Measurements from ENCODE around the gene POLR3K.
A peak's percentile ranks its signal among the peaks of the same experiment; 100 is the strongest.

The POLR3K gene

GRCh38 chr16:77273-77806, 23.9 kb upstream of the POLR3K start:
- Histone ChIP-seq H3K4ac (ENCODE audit: low read depth, low read length) (peak overlapping the region; percentile 75), H2BK120ac (ENCODE audit: low read depth, low read length) (peak overlapping the region; percentile 21), H3K4me1 (ENCODE audit: control insufficient read depth, low read depth, low read length) (peaks cover 36% of the 10 kb centered on the region), H3K18ac (ENCODE audit: low read length) (peak overlapping the region; percentile 82), H3K56ac (ENCODE audit: low read length) (peak overlapping the region; percentile 98), H3K27ac (ENCODE audit: low read depth, low read length) (peak overlapping the region; percentile 93), H3K4me3 (ENCODE audit: low read length) (no peak overlapping the region), H3K36me3 (ENCODE audit: control insufficient read depth, insufficient read depth, low read length) (peaks cover 4% of the 10 kb centered on the region), H2BK15ac (replicated peaks; ENCODE audit: low read depth) (no peak overlapping the region), H3K4me2 (ENCODE audit: low read length) (peak overlapping the region; percentile 39), H4K5ac (ENCODE audit: low read length) (no peak overlapping the region), H3K9ac (ENCODE audit: low read length) (peak overlapping the region; percentile 99), H2BK5ac (ENCODE audit: low read length) (peak overlapping the region; percentile 61), H4K8ac (ENCODE audit: low read depth, low read length) (peak overlapping the region; percentile 2), H3K79me1 (ENCODE audit: low read length) (peaks cover 6% of the 10 kb centered on the region), H3K23ac (ENCODE audit: low read length) (peak overlapping the region; percentile 30), H2AK5ac (ENCODE audit: low read length) (peak overlapping the region; percentile 71), H3K79me2 (ENCODE audit: control insufficient read depth, insufficient read depth, low read length) (no peaks in the 10 kb centered on the region), H3K27me3 (ENCODE audit: insufficient read depth, low read length, poor library complexity) (no peaks in the 10 kb centered on the region)
- WGBS (ENCODE audit: extremely low coverage, insufficient coverage, low lambda C conversion rate) = no CpG with 5 or more reads among the region's 31 CpGs
- peak; percentile 84 for DNase-seq

GRCh38 chr16:76535-77272, 23.3 kb upstream of the POLR3K start:
- Histone ChIP-seq H3K56ac (ENCODE audit: low read length) (peak overlapping the region; percentile 98), H3K79me2 (ENCODE audit: control insufficient read depth, insufficient read depth, low read length) (peaks cover 1% of the 10 kb centered on the region), H3K4me3 (ENCODE audit: low read length) (no peak overlapping the region), H3K23ac (ENCODE audit: low read length) (no peak overlapping the region), H3K18ac (ENCODE audit: low read length) (peak overlapping the region; percentile 53), H4K8ac (ENCODE audit: low read depth, low read length) (no peak overlapping the region), H3K79me1 (ENCODE audit: low read length) (peaks cover 6% of the 10 kb centered on the region), H3K4me1 (ENCODE audit: control insufficient read depth, low read depth, low read length) (peaks cover 36% of the 10 kb centered on the region), H3K27me3 (ENCODE audit: insufficient read depth, low read length, poor library complexity) (no peaks in the 10 kb centered on the region), H3K27ac (ENCODE audit: low read depth, low read length) (peak overlapping the region; percentile 93), H3K4me2 (ENCODE audit: low read length) (no peak overlapping the region), H2BK5ac (ENCODE audit: low read length) (peak overlapping the region; percentile 61), H4K5ac (ENCODE audit: low read length) (no peak overlapping the region), H2BK15ac (replicated peaks; ENCODE audit: low read depth) (no peak overlapping the region), H2BK120ac (ENCODE audit: low read depth, low read length) (peak overlapping the region; percentile 7), H3K36me3 (ENCODE audit: control insufficient read depth, insufficient read depth, low read length) (peaks cover 4% of the 10 kb centered on the region), H3K9ac (ENCODE audit: low read length) (peak overlapping the region; percentile 99), H2AK5ac (ENCODE audit: low read length) (peak overlapping the region; percentile 71), H3K4ac (ENCODE audit: low read depth, low read length) (peak overlapping the region; percentile 75)
- DNase-seq = peak; percentile 49
- WGBS (ENCODE audit: extremely low coverage, insufficient coverage, low lambda C conversion rate) = no CpG with 5 or more reads among the region's 13 CpGs

GRCh38 chr16:75580-76501, 22.4 kb upstream of the POLR3K start:
- Histone ChIP-seq H3K4me1 (ENCODE audit: control insufficient read depth, low read depth, low read length) (peaks cover 40% of the 10 kb centered on the region), H3K4ac (ENCODE audit: low read depth, low read length) (peak overlapping the region; percentile 97), H3K79me2 (ENCODE audit: control insufficient read depth, insufficient read depth, low read length) (peaks cover 6% of the 10 kb centered on the region), H4K5ac (ENCODE audit: low read length) (no peak overlapping the region), H4K8ac (ENCODE audit: low read depth, low read length) (no peak overlapping the region), H3K27ac (ENCODE audit: low read depth, low read length) (peak overlapping the region; percentile 93), H3K9ac (ENCODE audit: low read length) (peak overlapping the region; percentile 50), H3K4me2 (ENCODE audit: low read length) (no peak overlapping the region), H3K79me1 (ENCODE audit: low read length) (peaks cover 8% of the 10 kb centered on the region), H3K56ac (ENCODE audit: low read length) (peak overlapping the region; percentile 71), H3K36me3 (ENCODE audit: control insufficient read depth, insufficient read depth, low read length) (peaks cover 4% of the 10 kb centered on the region), H3K27me3 (ENCODE audit: insufficient read depth, low read length, poor library complexity) (no peaks in the 10 kb centered on the region), H2BK5ac (ENCODE audit: low read length) (peak overlapping the region; percentile 87), H3K18ac (ENCODE audit: low read length) (peak overlapping the region; percentile 80), H2BK120ac (ENCODE audit: low read depth, low read length) (peak overlapping the region; percentile 75), H2AK5ac (ENCODE audit: low read length) (peak overlapping the region; percentile 4), H3K23ac (ENCODE audit: low read length) (no peak overlapping the region), H3K4me3 (ENCODE audit: low read length) (no peak overlapping the region), H2BK15ac (replicated peaks; ENCODE audit: low read depth) (no peak overlapping the region)
- peak; percentile 92 for DNase-seq
- no CpG with 5 or more reads among the region's 11 CpGs for WGBS (ENCODE audit: extremely low coverage, insufficient coverage, low lambda C conversion rate)

- Histone ChIP-seq H2BK5ac (ENCODE audit: low read length) (peak overlapping the region; percentile 87), H3K56ac (ENCODE audit: low read length) (peak overlapping the region; percentile 71), H2BK15ac (replicated peaks; ENCODE audit: low read depth) (no peak overlapping the region), H2AK5ac (ENCODE audit: low read length) (peak overlapping the region; percentile 84), H3K4me2 (ENCODE audit: low read length) (no peak overlapping the region), H3K27me3 (ENCODE audit: insufficient read depth, low read length, poor library complexity) (no peaks in the 10 kb centered on the region), H4K5ac (ENCODE audit: low read length) (no peak overlapping the region), H4K8ac (ENCODE audit: low read depth, low read length) (no peak overlapping the region), H3K4me1 (ENCODE audit: control insufficient read depth, low read depth, low read length) (peaks cover 48% of the 10 kb centered on the region), H3K27ac (ENCODE audit: low read depth, low read length) (peak overlapping the region; percentile 93), H3K36me3 (ENCODE audit: control insufficient read depth, insufficient read depth, low read length) (peaks cover 4% of the 10 kb centered on the region), H3K79me2 (ENCODE audit: control insufficient read depth, insufficient read depth, low read length) (peaks cover 16% of the 10 kb centered on the region), H3K4me3 (ENCODE audit: low read length) (no peak overlapping the region), H3K18ac (ENCODE audit: low read length) (peak overlapping the region; percentile 80), H2BK120ac (ENCODE audit: low read depth, low read length) (peak overlapping the region; percentile 75), H3K23ac (ENCODE audit: low read length) (no peak overlapping the region), H3K4ac (ENCODE audit: low read depth, low read length) (peak overlapping the region; percentile 97), H3K9ac (ENCODE audit: low read length) (peak overlapping the region; percentile 50), H3K79me1 (ENCODE audit: low read length) (peaks cover 18% of the 10 kb centered on the region)
- peak; percentile 69 for DNase-seq
- no CpG with 5 or more reads among the region's 16 CpGs for WGBS (ENCODE audit: extremely low coverage, insufficient coverage, low lambda C conversion rate)
These were observed 21.4 kb upstream of the POLR3K start for GRCh38 chr16:74747-75334.

- Histone ChIP-seq H3K56ac (ENCODE audit: low read length) (peak overlapping the region; percentile 94), H3K9ac (ENCODE audit: low read length) (peak overlapping the region; percentile 56), H3K4me2 (ENCODE audit: low read length) (no peak overlapping the region), H3K36me3 (ENCODE audit: control insufficient read depth, insufficient read depth, low read length) (no peaks in the 10 kb centered on the region), H4K8ac (ENCODE audit: low read depth, low read length) (no peak overlapping the region), H2AK5ac (ENCODE audit: low read length) (peak overlapping the region; percentile 97), H3K79me1 (ENCODE audit: low read length) (peaks cover 21% of the 10 kb centered on the region), H3K4me3 (ENCODE audit: low read length) (no peak overlapping the region), H3K79me2 (ENCODE audit: control insufficient read depth, insufficient read depth, low read length) (peaks cover 23% of the 10 kb centered on the region), H3K27me3 (ENCODE audit: insufficient read depth, low read length, poor library complexity) (no peaks in the 10 kb centered on the region), H3K4me1 (ENCODE audit: control insufficient read depth, low read depth, low read length) (peaks cover 50% of the 10 kb centered on the region), H3K27ac (ENCODE audit: low read depth, low read length) (peak overlapping the region; percentile 94), H2BK120ac (ENCODE audit: low read depth, low read length) (peak overlapping the region; percentile 10), H4K5ac (ENCODE audit: low read length) (peak overlapping the region; percentile 59), H2BK15ac (replicated peaks; ENCODE audit: low read depth) (peak overlapping the region; percentile 1), H3K18ac (ENCODE audit: low read length) (peak overlapping the region; percentile 25), H2BK5ac (ENCODE audit: low read length) (peak overlapping the region; percentile 92), H3K23ac (ENCODE audit: low read length) (no peak overlapping the region), H3K4ac (ENCODE audit: low read depth, low read length) (peak overlapping the region; percentile 85)
- no CpG with 5 or more reads among the region's 12 CpGs for WGBS (ENCODE audit: extremely low coverage, insufficient coverage, low lambda C conversion rate)
- peak; percentile 95 for DNase-seq
These were observed 20.8 kb upstream of the POLR3K start for GRCh38 chr16:74051-74746.
